ENCODE measurements around the gene NECAB3. TPM values are rescaled to one million over a fixed set of nuclear protein-coding genes. Genes with fewer than 3 reads are reported as not detected.

The NECAB3 gene
- total and polyA plus RNA-seq, 2 of the 13 experiments (the other 11 are each of a cell fraction or from before 2014, with no cell fraction given): 61.5 to 65.5 TPM

DNA sequence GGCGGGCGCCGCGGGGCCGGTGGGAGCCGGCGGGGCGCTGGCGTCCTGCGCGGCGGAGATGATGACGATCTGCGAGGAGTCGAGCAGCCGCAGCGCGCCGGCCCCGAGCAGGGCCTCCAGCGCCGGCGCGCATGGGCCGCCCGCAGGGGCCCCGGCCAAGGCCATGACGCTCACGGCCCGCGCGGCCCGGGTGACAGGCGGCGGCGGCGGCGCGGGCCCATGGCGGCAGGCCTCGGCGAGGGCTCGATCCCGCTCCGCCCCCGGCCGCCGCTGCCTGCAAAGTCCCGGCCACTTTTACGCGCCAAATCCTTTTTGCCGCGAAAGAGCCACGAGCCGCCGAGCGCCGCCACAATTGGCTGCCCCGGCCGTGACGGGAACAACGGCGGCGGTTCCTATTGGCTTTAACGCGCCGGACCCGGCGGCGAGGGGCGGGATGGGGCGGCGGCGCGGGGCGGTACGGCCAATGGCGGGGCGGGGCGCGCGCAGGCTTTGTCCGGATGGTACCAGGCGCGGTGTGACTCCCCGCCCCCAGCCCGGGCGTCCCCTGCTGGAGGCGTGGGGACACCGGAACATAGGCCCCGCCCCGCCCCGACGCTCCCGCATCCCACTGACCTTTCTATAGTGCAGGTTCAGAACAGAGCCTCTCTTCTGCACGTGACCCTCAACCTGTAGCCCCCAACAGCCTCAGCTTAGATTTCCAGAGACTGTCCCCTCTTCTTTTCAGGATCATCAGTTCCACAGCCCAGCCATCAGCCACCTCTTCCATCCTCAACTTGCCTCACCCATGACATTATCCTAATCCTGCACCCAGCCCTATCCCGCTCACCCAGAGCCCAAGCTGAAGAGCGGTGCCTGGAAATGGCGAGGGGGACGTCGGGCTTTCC lies 12.1 kb upstream of the NECAB3 start, which contains the start of gene E2F1 (continued):
- TF ChIP-seq ZNF232 (CRISPR knock-in tag; IDR thresholded peaks at IDR 0.05; ENCODE audit: borderline replicate concordance) (peak; percentile 93; the same call in 1 of the 2 replicates), ELF3 (CRISPR knock-in tag; IDR thresholded peaks at IDR 0.05) (peak; percentile 60; the same call in 1 of the 2 replicates), CAMTA2 (CRISPR knock-in tag; IDR thresholded peaks at IDR 0.05; ENCODE audit: borderline replicate concordance) (0 out of 2 replicates have a peak, but pooled peaks have one; percentile 23), STAT5B (CRISPR knock-in tag; IDR thresholded peaks at IDR 0.05) (no peak; the same call in none of the 2 replicates), ZFP1 (CRISPR knock-in tag; IDR thresholded peaks at IDR 0.05) (no peak), SETDB1 (CRISPR knock-in tag; IDR thresholded peaks at IDR 0.05; ENCODE audit: borderline replicate concordance) (no peak), POGK (CRISPR knock-in tag; conservative IDR thresholded peaks at IDR 0.05) (peak; percentile 85), ZNF616 (CRISPR knock-in tag; IDR thresholded peaks at IDR 0.05; ENCODE audit: low read depth) (no peak), SKIL (CRISPR knock-in tag; IDR thresholded peaks at IDR 0.05; ENCODE audit: borderline replicate concordance) (peak; percentile 52; the same call in 1 of the 2 replicates), CHD2 (IDR thresholded peaks at IDR 0.05; ENCODE audit: low read depth, low read length) (0 out of 2 replicates have a peak, but pooled peaks have one; percentile 65), MEIS1 (CRISPR knock-in tag; IDR thresholded peaks at IDR 0.05; ENCODE audit: borderline replicate concordance) (peak; percentile 34; the same call in 1 of the 2 replicates), ZNF230 (CRISPR knock-in tag; IDR thresholded peaks at IDR 0.05) (0 out of 2 replicates have a peak, but pooled peaks have one; percentile 92), SP140L (CRISPR knock-in tag; IDR thresholded peaks at IDR 0.05; ENCODE audit: borderline replicate concordance) (peak; percentile 60; the same call in 1 of the 2 replicates), JUNB (CRISPR knock-in tag; IDR thresholded peaks at IDR 0.05; ENCODE audit: borderline replicate concordance) (0 out of 2 replicates have a peak, but pooled peaks have one; percentile 74), TARDBP (CRISPR knock-in tag; IDR thresholded peaks at IDR 0.05) (0 out of 2 replicates have a peak, but pooled peaks have one; percentile 8), POLR2AphosphoS5 (IDR thresholded peaks at IDR 0.05; ENCODE audit: low read depth, low read length) (peak; percentile 35; the same call in 1 of the 2 replicates), HIC2 (CRISPR knock-in tag; IDR thresholded peaks at IDR 0.05; ENCODE audit: low read depth) (no peak), ZNF317 (CRISPR knock-in tag; IDR thresholded peaks at IDR 0.05) (peak; percentile 20; the same call in 1 of the 2 replicates)
